HG03280 (cell line): ENCODE data around the gene CCDC159.
"Not testable (repeated sequence)": the region's sequence is repeated elsewhere in the genome, so short reads cannot be mapped to it uniquely, and the experiment has no call there.

Experiments
- ATAC-seq: cut with Tn5 transposase; IDR thresholded peaks from one replicate; pipeline ENCODE4 v1.9.1; 2021; ENCODE audit warnings: mild to moderate bottlenecking, moderate library complexity; ENCODE audit not compliant: unreplicated experiment

Gene CCDC159, protein sequence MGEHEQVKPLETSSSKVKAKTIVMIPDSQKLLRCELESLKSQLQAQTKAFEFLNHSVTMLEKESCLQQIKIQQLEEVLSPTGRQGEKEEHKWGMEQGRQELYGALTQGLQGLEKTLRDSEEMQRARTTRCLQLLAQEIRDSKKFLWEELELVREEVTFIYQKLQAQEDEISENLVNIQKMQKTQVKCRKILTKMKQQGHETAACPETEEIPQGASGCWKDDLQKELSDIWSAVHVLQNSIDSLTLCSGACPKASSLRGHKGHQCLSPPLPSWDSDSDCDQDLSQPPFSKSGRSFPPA

DNA sequence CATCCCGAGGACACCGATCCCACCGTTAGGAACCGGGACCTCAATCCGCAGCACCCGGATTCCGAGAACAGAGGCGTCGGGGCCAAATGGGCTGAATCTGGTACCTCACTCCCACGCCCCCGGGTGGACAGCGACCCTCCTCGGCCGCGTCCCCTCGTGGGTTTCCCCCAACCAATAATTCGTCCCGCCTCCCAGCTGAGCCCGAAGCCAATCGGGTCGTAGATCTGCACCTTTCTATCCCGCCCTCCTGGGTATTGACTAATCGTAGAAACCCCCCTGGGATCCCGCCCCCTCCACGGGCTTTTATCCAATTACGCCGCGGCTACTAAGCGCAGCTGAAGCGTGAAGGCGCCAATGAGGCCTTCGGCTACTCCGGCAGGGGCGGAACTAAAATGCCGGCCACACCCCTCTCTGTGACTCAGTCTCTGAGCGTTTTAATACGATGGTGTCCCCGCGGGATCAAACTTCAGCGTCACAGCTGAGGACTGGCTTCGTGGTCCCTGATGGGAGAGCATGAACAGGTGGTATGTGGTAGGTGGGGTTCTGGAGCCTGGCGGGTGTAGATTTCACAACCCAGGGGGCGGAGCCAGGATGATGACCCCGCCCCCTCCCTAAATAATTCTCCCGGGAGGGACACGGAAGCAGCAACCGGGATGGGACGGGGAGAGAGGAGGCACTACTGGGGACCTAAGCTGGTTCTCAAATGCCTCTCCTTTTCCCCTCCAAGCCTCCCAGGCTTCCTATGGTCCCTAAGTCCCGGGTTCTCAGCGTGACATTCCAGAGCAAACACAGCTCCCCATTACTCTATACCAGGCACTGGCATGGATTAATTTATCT lies at the start of gene CCDC159, which contains the start of gene TMEM205:
Gene CCDC159, plus strand, starts transcription at position 416 of the 837 bp plus-strand sequence. Its CDS starts 88 bp downstream, at position 504.
Gene TMEM205, minus strand, starts transcription at position 165 of the 837 bp plus-strand sequence. CDS start 649 bp downstream, outside the sequence.
- ATAC-seq, result peak; percentile 96

DNA sequence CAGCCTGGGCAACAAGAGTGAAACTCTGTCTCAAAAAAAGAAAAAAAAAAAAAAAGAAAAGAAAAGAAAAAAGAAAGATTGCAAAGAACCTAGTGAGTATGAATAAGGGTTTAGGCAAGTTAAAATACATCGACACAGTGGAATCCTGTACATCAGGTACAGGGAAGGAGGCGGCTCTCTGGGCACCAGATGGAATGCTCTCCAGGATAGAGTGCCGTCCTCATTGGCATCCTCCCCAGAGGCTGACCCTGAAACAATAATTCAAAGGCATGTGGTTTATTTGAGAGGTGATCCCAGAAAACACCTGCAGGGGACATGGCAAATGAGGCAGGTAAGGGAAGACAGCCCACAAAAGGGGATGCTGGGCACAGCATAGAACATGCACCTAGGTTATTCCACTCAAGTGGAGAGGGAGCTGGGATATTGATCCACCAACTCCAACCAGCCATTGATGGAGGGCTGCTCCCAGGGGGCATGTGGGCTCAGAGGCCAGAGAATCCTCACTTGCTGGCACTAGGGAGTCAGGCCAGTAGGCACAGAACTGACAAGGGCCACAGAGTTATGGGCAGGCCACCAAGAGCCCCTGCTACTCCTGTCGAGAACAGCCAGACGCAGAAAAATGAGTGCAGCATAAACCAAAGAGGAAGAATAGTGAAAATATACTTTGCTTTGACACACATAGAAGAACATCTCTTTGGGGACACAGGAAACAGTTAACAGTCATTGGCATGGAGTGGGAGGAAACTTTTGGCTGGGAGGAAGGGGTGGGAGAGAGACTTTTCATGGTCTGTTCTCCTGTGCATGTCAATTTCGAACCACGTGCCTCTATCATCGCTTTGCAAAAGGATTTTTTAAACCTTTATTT lies 46.1 kb upstream of the CCDC159 start:
- no peak for ATAC-seq

DNA sequence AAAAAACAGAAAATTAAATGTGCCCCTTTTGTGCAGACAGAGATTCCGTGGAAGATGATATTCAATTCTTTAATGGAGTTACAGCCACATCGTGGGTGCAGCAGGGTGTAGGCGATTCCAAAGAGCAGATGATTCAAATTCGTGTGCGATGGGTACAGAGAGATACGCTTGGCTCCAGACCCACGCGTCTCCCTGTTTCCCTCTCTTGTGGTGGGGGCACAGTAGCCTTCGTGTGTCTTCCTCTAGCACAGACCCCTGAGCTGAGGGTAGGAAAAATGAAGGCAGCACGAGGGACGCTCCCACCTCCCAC lies 45.6 kb upstream of the CCDC159 start:
- no peak for ATAC-seq

DNA sequence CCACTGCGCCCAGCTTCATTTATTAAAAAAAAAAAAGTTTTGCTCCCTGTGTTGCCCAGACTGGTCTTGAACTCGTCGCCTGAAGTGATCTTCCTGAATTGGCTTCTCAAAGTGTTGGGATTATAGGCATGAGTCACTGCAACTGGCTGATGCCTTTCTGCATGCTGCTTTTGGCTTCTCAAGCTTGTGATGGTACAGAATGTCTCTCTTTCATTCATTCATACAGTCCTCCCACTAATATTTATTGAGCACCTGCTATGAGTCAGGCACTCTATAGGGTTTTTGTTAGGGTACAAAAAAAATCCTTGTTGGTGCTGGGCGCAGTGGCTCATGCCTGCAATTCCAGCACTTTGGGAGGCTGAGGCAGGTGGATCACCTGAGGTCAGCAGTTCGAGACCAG lies 41.4 kb upstream of the CCDC159 start:
- no peak for ATAC-seq

DNA sequence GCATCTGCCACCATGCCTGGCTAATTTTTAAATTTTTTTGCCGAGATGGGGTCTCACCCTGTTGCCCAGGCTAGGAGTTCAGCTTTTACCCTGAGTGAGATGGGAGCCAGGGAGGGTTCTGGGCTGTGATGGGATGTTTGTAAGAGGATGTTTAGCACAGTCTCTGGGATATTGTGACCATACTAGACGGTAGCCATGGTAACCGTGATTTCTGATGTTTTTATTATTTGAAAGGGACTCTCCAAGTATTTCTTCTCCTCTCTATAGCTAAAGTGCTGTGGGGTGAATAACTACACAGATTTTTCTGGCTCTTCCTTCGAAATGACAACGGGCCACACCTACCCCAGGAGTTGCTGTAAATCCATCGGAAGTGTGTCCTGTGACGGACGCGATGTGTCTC lies 40.0 kb upstream of the CCDC159 start:
- ATAC-seq, result no peak

DNA sequence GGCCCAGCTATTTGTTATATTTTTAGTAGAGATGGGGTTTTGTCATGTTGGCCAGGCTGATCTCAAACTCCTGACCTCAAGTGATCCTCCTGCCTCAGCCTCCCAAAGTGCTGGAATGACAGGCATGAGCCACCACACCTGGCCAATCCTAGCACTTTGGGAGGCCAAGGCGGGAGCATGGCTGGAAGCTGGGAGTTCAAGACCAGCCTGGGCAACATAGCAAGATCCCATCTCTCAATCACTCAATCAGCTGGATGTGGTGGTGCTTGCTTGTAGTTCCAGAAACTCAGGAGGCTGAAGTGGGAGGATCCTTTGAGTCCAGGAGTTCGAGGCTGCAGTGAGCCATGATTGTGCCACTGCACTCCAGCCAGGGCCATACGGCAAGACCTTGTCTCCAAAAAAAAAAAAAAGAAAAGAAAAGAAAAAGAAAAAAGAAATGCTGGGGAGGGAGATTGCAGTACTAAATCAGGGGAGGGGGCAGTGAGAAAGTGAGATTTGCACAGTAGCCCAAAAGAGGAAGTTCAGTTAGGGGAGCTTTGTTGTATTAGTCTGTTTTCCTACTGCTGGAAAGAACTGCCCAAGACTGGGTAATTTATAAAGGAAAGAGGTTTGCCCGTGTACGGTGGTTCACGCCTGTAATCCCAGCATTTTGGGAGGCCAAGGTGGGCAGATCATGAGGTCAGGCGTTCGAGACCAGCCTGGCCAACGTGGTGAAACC lies 25.9 kb upstream of the CCDC159 start:
- ATAC-seq, result not testable (repeated sequence)

DNA sequence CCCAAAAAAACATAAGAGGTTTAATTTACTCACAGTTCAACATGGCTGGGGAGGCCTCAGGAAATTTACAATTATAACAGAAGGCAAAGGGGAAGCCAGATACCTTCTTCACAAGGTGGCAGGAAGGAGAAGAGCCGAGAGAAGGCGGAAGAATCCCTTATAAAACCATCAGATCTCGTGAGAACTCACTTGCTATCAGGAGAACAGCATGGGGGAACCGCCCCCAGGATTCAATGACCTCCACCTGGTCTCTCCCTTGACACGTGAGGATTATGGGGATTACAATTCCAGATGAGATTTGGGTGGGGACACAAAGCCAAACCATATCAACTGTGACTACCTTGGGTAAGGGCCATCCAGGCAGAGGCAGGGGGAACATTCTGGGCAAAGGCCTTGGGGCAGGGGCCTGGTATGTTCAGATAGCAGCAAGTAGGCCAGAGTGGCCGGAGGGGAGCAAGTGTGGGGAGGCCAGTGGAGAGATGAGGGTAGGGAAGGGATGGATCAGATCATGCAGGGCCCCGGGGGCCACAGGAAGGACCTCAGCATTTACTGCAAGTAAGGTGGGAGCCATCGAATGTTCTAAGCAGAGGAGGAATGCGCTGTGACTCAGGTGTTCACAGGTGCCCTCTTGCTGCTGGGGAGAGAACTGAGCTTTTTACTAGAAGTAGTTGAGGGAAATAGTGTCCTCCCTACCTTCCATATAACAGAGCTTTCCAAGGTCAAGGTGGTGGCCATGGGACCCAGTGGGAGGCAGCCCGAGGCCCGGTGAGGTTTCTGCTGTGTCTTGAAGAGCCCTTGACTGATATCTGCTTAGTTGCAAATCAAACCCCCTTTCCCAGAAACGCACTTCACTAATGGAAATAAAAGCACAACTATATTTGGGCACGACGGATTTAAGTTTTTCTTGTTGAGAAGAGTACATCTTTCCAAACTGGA lies 24.9 kb upstream of the CCDC159 start:
- ATAC-seq, result no peak

- no peak for ATAC-seq
Measured at GRCh38 chr19:11322269-11323024, 23.9 kb upstream of the CCDC159 start.

GRCh38 chr19:11323601-11324078 lies 22.7 kb upstream of the CCDC159 start:
- ATAC-seq, result no peak

DNA sequence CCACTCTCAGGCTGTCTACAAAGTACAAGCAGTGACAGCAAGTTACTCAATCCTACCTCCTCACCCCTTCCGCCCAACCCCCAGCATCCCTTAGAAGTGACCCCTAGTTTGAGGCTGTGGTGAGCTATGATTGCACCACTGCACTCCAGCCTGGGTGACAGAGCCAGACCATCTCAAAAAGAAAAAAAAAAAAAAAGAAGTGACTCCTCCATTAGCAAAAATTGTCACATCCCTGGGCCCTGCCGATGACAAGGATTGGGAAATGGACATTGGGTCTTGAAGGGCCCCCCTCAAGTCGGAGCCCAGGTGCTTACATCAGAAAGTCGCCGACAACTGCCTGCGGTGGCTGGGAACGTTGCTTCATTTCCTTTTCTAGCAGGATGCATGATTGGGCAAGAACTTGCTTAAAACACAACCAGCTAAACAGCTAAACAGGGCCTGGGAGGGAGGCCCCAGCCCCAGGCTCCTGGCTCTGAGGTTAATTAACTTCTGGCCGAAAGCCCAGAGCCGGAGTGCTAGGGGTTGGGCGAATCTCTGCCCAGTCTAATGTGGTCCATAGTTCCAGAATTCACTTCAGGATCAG lies 22.1 kb upstream of the CCDC159 start:
- ATAC-seq, result no peak

GRCh38 chr19:11324748-11325389 lies 21.4 kb upstream of the CCDC159 start:
- ATAC-seq, result no peak

DNA sequence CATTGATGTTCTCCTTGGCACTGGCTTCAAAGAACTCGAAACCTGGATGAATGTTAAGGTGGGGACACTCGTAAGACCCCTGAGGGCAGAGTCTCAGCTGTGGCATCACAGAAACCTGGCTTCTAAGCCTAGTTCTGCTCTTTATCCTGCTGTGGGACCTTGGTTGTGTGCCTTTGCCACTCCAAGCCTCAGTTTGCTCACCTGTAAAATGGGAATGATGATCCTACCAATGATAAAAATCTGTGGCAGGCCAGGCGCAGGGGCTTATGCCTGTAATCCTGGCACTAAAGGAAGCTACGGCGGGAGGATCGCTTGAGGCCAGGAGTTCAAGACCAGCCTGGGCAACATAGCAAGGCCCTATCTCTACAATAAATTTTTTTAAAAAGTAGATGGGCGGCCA lies 20.8 kb upstream of the CCDC159 start:
- ATAC-seq, result no peak

GRCh38 chr19:11330127-11330526 lies 16.2 kb upstream of the CCDC159 start:
- no peak for ATAC-seq

- ATAC-seq, result no peak
Measured at GRCh38 chr19:11331502-11331901, 14.8 kb upstream of the CCDC159 start.

- no peak for ATAC-seq
Measured at GRCh38 chr19:11332822-11333221, 13.5 kb upstream of the CCDC159 start.

- not testable (repeated sequence) for ATAC-seq
Measured at GRCh38 chr19:11333838-11334237, 12.5 kb upstream of the CCDC159 start.

DNA sequence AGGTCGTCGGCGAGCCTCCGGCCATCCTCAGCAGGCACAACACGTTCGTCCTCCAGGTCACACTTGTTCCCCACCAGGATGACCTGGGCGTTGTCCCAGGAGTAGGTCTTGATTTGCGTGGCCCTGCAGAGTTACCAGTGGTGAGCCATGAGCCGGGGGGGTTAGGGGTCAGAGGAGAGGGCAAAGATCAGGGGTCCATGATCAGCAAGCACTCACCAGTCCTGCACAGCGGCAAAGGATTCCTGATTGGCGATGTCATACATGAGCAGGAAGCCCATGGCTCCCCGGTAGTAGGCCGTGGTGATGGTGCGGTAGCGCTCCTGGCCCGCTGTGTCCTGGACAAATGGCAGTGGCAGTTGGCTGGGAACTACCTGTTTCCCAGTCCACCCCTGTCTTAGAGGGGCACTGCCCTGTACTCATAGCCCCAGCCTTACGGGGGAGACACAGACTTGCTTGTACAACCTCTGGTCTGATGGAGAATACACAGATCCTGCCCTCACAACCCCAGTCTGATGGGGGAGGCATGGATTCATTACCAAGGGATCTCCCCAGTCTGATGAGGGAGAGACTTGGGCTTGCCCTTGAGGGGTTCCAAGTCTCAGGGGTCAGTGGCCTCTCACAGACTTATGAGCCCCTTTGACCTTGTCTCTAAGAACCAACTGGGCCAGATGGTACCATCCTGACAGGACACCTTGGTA lies 10.7 kb upstream of the CCDC159 start:
- ATAC-seq, result no peak
